ENCODE results near the gene ARMH1.

Gene ARMH1

GRCh38 chr1:44651069-44651468, 23.4 kb upstream of the ARMH1 start:
- peaks cover 14 to 85% (median 68%) of the 10 kb centered on the region in 4 experiments for H3K36me3 ChIP-seq (ENCODE audit: control insufficient read depth in 4 of 4, insufficient read depth in 4 of 4, low read length in 3 of 4)
- peak overlapping the region in 1 of 2 experiments; percentile 28 for H3K27ac ChIP-seq (ENCODE audit: insufficient read depth in 1 of 2, low read depth in 1 of 2, low read length in 2 of 2, poor library complexity in 1 of 2, severe bottlenecking in 2 of 2)
- no peaks in the 10 kb centered on the region for H3K9me3 ChIP-seq (ENCODE audit: control extremely low read depth in 1 of 5, control insufficient read depth in 4 of 5, insufficient read depth in 2 of 5, low read depth in 1 of 5, low read length in 4 of 5)
- POLR2A ChIA-PET = interaction anchor here (0.6 to 1.7 kb wide), 3 partner anchors 46 to 217 kb away, joined by 3 to 5 read pairs (median 3); no protein-coding TSS in a partner anchor
- no peaks in the 10 kb centered on the region for H3K27me3 ChIP-seq (replicated peaks in 2 of 5; ENCODE audit: control insufficient read depth in 4 of 5, insufficient read depth in 5 of 5, low read length in 4 of 5)
- DNase-seq = no peak
- WGBS (ENCODE audit: insufficient coverage) = 86% methylated on average over 2 of the region's 8 CpGs
- H3K4me3 ChIP-seq (ENCODE audit: control insufficient read depth in 1 of 7, extremely low read depth in 1 of 7, insufficient read depth in 4 of 7, low read depth in 2 of 7, low read length in 6 of 7) = no peak overlapping the region
- CTCF ChIA-PET = interaction anchor here (0.8 to 4.2 kb wide), 11 partner anchors 12 to 433 kb away, joined by 3 to 114 read pairs (median 7); no protein-coding TSS in a partner anchor
- no peaks in the 10 kb centered on the region for H3K4me1 ChIP-seq (ENCODE audit: control extremely low read depth in 1 of 4, control insufficient read depth in 4 of 4, insufficient read depth in 4 of 4, low read length in 3 of 4)

- no peaks in the 10 kb centered on the region for H3K9me3 ChIP-seq (ENCODE audit: control extremely low read depth in 1 of 5, control insufficient read depth in 4 of 5, insufficient read depth in 2 of 5, low read depth in 1 of 5, low read length in 4 of 5)
- H3K36me3 ChIP-seq (ENCODE audit: control insufficient read depth in 4 of 4, insufficient read depth in 4 of 4, low read length in 3 of 4) = peaks cover 14 to 70% (median 55%) of the 10 kb centered on the region in 4 experiments
- ChIA-PET CTCF (interaction anchor here (0.6 to 4.2 kb wide), 38 partner anchors 10 to 652 kb away, joined by 3 to 114 read pairs (median 4); partner anchors contain the start of genes ARMH1 and TMEM53), POLR2A (interaction anchor here (0.6 to 1.7 kb wide), 4 partner anchors 9 to 167 kb away, joined by 3 to 4 read pairs (median 4); no protein-coding TSS in a partner anchor)
- 64% methylated on average over 5 of the region's 7 CpGs for WGBS (ENCODE audit: insufficient coverage)
- H3K27me3 ChIP-seq (replicated peaks in 2 of 5; ENCODE audit: control insufficient read depth in 4 of 5, insufficient read depth in 5 of 5, low read length in 4 of 5) = no peaks in the 10 kb centered on the region
- no peaks in the 10 kb centered on the region for H3K4me1 ChIP-seq (ENCODE audit: control extremely low read depth in 1 of 4, control insufficient read depth in 4 of 4, insufficient read depth in 4 of 4, low read length in 3 of 4)
- DNase-seq = peak; percentile 55 to 74 (median 61)
- H3K4me3 ChIP-seq (ENCODE audit: control insufficient read depth in 1 of 7, extremely low read depth in 1 of 7, insufficient read depth in 4 of 7, low read depth in 2 of 7, low read length in 6 of 7) = no peak overlapping the region
- H3K27ac ChIP-seq (ENCODE audit: insufficient read depth in 1 of 2, low read depth in 1 of 2, low read length in 2 of 2, poor library complexity in 1 of 2, severe bottlenecking in 2 of 2) = no peak overlapping the region
These were observed 21.9 kb upstream of the ARMH1 start for GRCh38 chr1:44652445-44653106.

- DNase-seq = no peak
- ChIA-PET CTCF (interaction anchor here (0.7 to 4.2 kb wide), 31 partner anchors 10 to 653 kb away, joined by 3 to 114 read pairs (median 4); partner anchors contain the start of genes ARMH1 and TMEM53), POLR2A (interaction anchor here (0.9 kb wide), 1 partner anchor 19 kb away, joined by 3 read pairs; no protein-coding TSS in a partner anchor)
- Histone ChIP-seq H3K4me1 (ENCODE audit: control extremely low read depth in 1 of 4, control insufficient read depth in 4 of 4, insufficient read depth in 4 of 4, low read length in 3 of 4) (no peaks in the 10 kb centered on the region), H3K27me3 (replicated peaks in 2 of 5; ENCODE audit: control insufficient read depth in 4 of 5, insufficient read depth in 5 of 5, low read length in 4 of 5) (no peaks in the 10 kb centered on the region), H3K27ac (ENCODE audit: insufficient read depth in 1 of 2, low read depth in 1 of 2, low read length in 2 of 2, poor library complexity in 1 of 2, severe bottlenecking in 2 of 2) (no peak overlapping the region), H3K4me3 (ENCODE audit: control insufficient read depth in 1 of 7, extremely low read depth in 1 of 7, insufficient read depth in 4 of 7, low read depth in 2 of 7, low read length in 6 of 7) (no peak overlapping the region), H3K9me3 (ENCODE audit: control extremely low read depth in 1 of 5, control insufficient read depth in 4 of 5, insufficient read depth in 2 of 5, low read depth in 1 of 5, low read length in 4 of 5) (no peaks in the 10 kb centered on the region), H3K36me3 (ENCODE audit: control insufficient read depth in 4 of 4, insufficient read depth in 4 of 4, low read length in 3 of 4) (peaks cover 14 to 62% (median 48%) of the 10 kb centered on the region in 4 experiments)
- 87% methylated on average over 7 of the region's 11 CpGs for WGBS (ENCODE audit: insufficient coverage)
These were observed 21.2 kb upstream of the ARMH1 start for GRCh38 chr1:44653107-44653964.

GRCh38 chr1:44654621-44655187, 19.8 kb upstream of the ARMH1 start:
- no peaks in the 10 kb centered on the region for H3K9me3 ChIP-seq (ENCODE audit: control extremely low read depth in 1 of 5, control insufficient read depth in 4 of 5, insufficient read depth in 2 of 5, low read depth in 1 of 5, low read length in 4 of 5)
- ChIA-PET CTCF (interaction anchor here (0.9 to 1.9 kb wide), 5 partner anchors 19 to 418 kb away, joined by 3 to 7 read pairs (median 4); partner anchors contain the start of genes ARMH1 and TMEM53), POLR2A (no interaction called here)
- H3K36me3 ChIP-seq (ENCODE audit: control insufficient read depth in 4 of 4, insufficient read depth in 4 of 4, low read length in 3 of 4) = peaks cover 6 to 53% (median 37%) of the 10 kb centered on the region in 4 experiments
- H3K4me3 ChIP-seq (ENCODE audit: control insufficient read depth in 1 of 7, extremely low read depth in 1 of 7, insufficient read depth in 4 of 7, low read depth in 2 of 7, low read length in 6 of 7) = no peak overlapping the region
- no peak overlapping the region for H3K27ac ChIP-seq (ENCODE audit: insufficient read depth in 1 of 2, low read depth in 1 of 2, low read length in 2 of 2, poor library complexity in 1 of 2, severe bottlenecking in 2 of 2)
- WGBS (ENCODE audit: insufficient coverage) = 97% methylated on average over 31 of the region's 35 CpGs
- no peak for DNase-seq
- no peaks in the 10 kb centered on the region for H3K4me1 ChIP-seq (ENCODE audit: control extremely low read depth in 1 of 4, control insufficient read depth in 4 of 4, insufficient read depth in 4 of 4, low read length in 3 of 4)
- H3K27me3 ChIP-seq (replicated peaks in 2 of 5; ENCODE audit: control insufficient read depth in 4 of 5, insufficient read depth in 5 of 5, low read length in 4 of 5) = no peaks in the 10 kb centered on the region

GRCh38 chr1:44655609-44656008, 18.9 kb upstream of the ARMH1 start:
- CTCF ChIA-PET = interaction anchor here (1.0 to 1.9 kb wide), 5 partner anchors 18 to 419 kb away, joined by 3 to 7 read pairs (median 3); partner anchors contain the start of genes ARMH1 and TMEM53

GRCh38 chr1:44659566-44659965, 14.9 kb upstream of the ARMH1 start:
- no peak overlapping the region for H3K27ac ChIP-seq (ENCODE audit: insufficient read depth in 1 of 2, low read depth in 1 of 2, low read length in 2 of 2, poor library complexity in 1 of 2, severe bottlenecking in 2 of 2)
- POLR2A ChIA-PET = no interaction called here

More at GRCh38 chr1:44655609-44656008, 18.9 kb upstream of the ARMH1 start:
- Histone ChIP-seq H3K4me1 (ENCODE audit: control extremely low read depth in 1 of 4, control insufficient read depth in 4 of 4, insufficient read depth in 4 of 4, low read length in 3 of 4) (no peaks in the 10 kb centered on the region), H3K27me3 (replicated peaks in 2 of 5; ENCODE audit: control insufficient read depth in 4 of 5, insufficient read depth in 5 of 5, low read length in 4 of 5) (no peaks in the 10 kb centered on the region), H3K27ac (ENCODE audit: insufficient read depth in 1 of 2, low read depth in 1 of 2, low read length in 2 of 2, poor library complexity in 1 of 2, severe bottlenecking in 2 of 2) (no peak overlapping the region), H3K4me3 (ENCODE audit: control insufficient read depth in 1 of 7, extremely low read depth in 1 of 7, insufficient read depth in 4 of 7, low read depth in 2 of 7, low read length in 6 of 7) (no peak overlapping the region), H3K9me3 (ENCODE audit: control extremely low read depth in 1 of 5, control insufficient read depth in 4 of 5, insufficient read depth in 2 of 5, low read depth in 1 of 5, low read length in 4 of 5) (no peaks in the 10 kb centered on the region), H3K36me3 (ENCODE audit: control insufficient read depth in 4 of 4, insufficient read depth in 4 of 4, low read length in 3 of 4) (peaks cover 2 to 44% (median 28%) of the 10 kb centered on the region in 4 experiments)
- DNase-seq = peak in 2 of 3 donors; percentile 25 to 36
- POLR2A ChIA-PET = no interaction called here
- WGBS (ENCODE audit: insufficient coverage) = 88% methylated on average over 5 of the region's 5 CpGs

More at GRCh38 chr1:44659566-44659965, 14.9 kb upstream of the ARMH1 start:
- Histone ChIP-seq H3K9me3 (ENCODE audit: control extremely low read depth in 1 of 5, control insufficient read depth in 4 of 5, insufficient read depth in 2 of 5, low read depth in 1 of 5, low read length in 4 of 5) (no peaks in the 10 kb centered on the region), H3K36me3 (ENCODE audit: control insufficient read depth in 4 of 4, insufficient read depth in 4 of 4, low read length in 3 of 4) (peaks cover 0 to 12% (median 6%) of the 10 kb centered on the region in 4 experiments), H3K4me1 (ENCODE audit: control extremely low read depth in 1 of 4, control insufficient read depth in 4 of 4, insufficient read depth in 4 of 4, low read length in 3 of 4) (peaks cover 0 to 20% (median 16%) of the 10 kb centered on the region in 4 experiments), H3K4me3 (ENCODE audit: control insufficient read depth in 1 of 7, extremely low read depth in 1 of 7, insufficient read depth in 4 of 7, low read depth in 2 of 7, low read length in 6 of 7) (no peak overlapping the region), H3K27me3 (replicated peaks in 2 of 5; ENCODE audit: control insufficient read depth in 4 of 5, insufficient read depth in 5 of 5, low read length in 4 of 5) (no peaks in the 10 kb centered on the region)
- CTCF ChIA-PET = interaction anchor here (0.8 to 1.2 kb wide), 2 partner anchors 9 to 15 kb away, joined by 3 read pairs; no protein-coding TSS in a partner anchor
- DNase-seq = no peak
- WGBS (ENCODE audit: insufficient coverage) = 100% methylated on average over 2 of the region's 4 CpGs

Measured in common myeloid progenitor, CD34-positive (primary cell).